H4 (cell line): ENCODE measurements around the gene UBL3. TPM values are rescaled to one million over a fixed set of nuclear protein-coding genes. Genes with fewer than 3 reads are reported as not detected.

Experiments used
- DNase-seq: peaks from one replicate; pipeline ENCODE4 v3.0.0-alpha.2; 2015; ENCODE audit warnings: low spot score
- total RNA-seq: library from RNA; depleted of rRNA; stranded (reverse); fragments of >200 nt; shearing (Covaris generic); gene quantifications from 2 replicates; pipeline ENCODE4 v1.2.3, GENCODE V29; 2014

UBL3 gene
- total RNA-seq, 1 experiment from 2014 or later, result 8.5 TPM

GRCh38 chr13:29857085-29857484 is 6.7 kb upstream of the UBL3 start:
- no peak for DNase-seq

GRCh38 chr13:29856426-29856825 is 6.0 kb upstream of the UBL3 start:
- no peak for DNase-seq

GRCh38 chr13:29855784-29856183 is 5.4 kb upstream of the UBL3 start:
- no peak for DNase-seq

- no peak for DNase-seq
Observed at GRCh38 chr13:29855009-29855408, 4.6 kb upstream of the UBL3 start.

- DNase-seq, result no peak
Observed at GRCh38 chr13:29853131-29853530, 2.7 kb upstream of the UBL3 start.

- no peak for DNase-seq
Observed at GRCh38 chr13:29852472-29853054, 2.1 kb upstream of the UBL3 start.

- DNase-seq, result no peak
Observed at GRCh38 chr13:29849731-29850212, 645 bp downstream of the UBL3 start.

GRCh38 chr13:29849071-29849631 is 1.3 kb downstream of the UBL3 start:
- DNase-seq, result no peak

DNA sequence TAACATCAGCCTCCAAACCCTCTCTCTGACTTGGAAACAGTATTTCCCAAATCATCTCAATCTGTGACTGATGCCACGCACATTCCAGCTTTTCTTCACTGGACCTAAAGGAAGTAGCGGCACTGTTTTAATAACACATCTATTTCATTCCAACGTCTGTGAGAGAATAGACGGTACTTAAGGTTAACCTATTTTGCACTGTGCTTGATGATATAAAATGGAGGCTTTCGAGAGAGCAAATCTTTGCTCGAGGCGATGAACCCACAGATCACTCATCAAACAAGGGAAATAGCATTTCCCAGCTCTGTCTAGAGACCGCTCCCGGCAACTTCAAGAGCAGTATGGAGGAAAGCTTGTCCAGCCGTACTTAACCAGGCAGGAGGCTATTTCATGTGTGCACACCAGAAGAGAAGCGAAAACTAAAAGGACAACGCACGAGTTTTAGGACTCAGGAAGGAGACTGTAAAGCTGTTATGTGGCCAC is 2.9 kb downstream of the UBL3 start:
- no peak for DNase-seq

DNA sequence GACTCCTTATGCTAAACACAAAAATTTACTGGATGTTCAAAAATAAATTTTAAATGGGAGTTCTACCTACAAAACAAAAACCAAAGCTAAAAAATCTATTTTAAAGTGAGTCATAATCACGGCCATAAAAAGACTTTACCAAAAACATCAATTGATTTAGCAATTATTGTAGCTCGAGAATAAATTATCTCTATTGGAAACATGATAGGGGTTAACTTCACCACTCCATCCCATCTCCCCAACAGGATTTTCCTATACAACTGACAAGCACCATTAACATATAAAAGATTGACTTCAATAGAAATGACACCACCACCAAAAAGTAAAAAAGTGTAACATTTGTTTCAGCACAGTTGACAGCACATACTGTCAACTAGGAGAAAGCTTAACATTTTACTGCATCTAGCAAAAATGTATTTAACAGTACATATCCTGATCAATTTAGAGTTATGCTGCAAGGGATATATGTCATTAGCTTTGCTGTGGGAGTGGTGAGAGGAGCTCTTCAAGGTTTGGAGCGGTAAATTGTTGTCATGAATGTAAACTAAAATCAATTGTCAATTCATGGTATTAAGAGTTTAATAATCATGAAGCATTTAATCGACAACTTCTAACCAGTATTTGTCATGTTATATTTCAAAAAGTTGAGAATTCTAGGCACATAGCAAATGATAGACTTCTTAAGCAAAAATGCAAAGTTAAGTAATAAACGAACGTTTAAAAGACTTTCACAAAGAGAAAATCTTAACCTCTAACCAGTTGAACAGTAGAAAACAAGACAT is 3.8 kb downstream of the UBL3 start:
- DNase-seq, result no peak

GRCh38 chr13:29845440-29846056 is 4.9 kb downstream of the UBL3 start:
- no peak for DNase-seq

- DNase-seq, result no peak
Observed at GRCh38 chr13:29844441-29844840, 6.0 kb downstream of the UBL3 start.

- DNase-seq, result no peak
Observed at GRCh38 chr13:29840585-29840984, 9.8 kb downstream of the UBL3 start.

DNA sequence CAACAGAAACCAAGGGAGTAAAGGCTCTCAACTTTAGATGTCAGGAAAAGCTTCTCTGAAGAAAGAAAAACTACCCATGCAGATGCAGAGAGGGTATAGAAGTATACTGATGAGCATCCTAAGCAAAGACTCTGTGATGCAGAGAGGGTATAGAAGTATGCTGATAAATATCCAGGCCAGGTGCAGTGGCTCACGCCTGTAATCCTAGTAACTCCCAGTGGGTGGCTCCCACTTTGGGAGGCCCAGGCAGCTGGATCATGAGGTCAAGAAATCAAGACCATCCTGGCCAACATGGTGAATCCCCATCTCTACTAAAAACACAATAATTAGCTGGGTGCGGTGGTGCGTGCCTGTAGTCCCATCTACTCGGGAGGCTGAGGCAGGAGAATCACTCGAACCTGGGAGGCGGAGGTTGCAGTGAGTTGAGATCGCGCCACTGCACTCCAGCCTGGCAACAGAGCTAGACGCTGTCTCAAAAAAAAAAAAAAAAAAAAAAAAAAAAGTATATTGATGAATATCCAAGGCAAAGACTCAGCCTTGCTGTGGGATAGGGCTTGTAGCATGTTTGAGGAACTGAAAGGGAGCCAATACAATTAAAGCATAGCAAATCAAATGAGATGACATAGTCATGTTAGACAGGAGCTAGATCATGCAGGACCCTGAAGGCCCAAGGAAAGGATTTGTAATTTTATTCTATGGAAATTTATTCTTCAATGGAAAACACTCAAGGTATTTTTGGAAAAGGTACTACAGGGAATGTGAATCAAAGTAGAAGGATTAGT is 14.9 kb downstream of the UBL3 start:
- no peak for DNase-seq

DNA sequence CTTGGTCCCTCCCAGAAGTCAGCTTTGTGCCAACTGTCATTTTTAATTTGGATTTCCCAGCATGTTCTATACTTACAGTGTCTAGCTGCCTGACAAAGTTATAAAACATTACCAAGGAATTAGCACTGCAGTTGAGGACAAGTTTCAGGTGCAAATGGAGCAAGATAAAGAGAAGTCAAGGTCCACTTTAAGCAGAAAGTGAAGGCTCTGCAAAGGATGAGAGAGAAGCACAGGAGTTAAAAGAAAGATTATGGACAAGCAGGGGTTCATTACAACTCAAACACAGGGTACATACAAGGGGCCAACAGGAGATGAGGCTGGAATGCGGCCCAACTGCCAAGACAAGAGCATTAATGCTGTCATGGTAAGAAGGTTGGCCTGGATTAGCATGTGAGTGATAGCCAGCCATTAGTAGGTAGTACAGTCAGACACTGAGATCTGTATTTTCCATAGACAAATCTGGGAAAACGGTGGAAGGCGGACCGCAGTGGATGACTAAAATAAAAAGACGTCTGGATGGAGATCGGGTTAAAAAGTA is 17.6 kb downstream of the UBL3 start:
- no peak for DNase-seq

DNA sequence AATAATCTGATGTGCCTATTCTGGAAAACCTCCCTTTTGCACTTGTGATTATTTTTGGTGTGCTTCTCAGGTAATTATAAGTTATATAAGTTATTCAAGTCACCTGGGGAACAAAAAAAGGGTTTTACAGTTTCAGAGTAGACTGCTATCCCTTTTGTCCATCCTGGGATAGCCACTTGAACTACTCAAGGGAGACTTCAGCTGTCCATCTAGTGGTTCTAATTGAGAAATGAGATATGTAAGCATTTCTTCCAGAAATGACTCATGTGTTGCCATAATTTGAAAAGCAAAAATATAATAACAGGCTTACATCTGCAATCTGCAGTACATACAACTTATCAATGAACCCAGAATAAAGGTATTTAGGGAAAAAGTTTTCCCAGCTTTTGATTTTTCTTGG is 20.4 kb downstream of the UBL3 start:
- DNase-seq, result no peak

DNA sequence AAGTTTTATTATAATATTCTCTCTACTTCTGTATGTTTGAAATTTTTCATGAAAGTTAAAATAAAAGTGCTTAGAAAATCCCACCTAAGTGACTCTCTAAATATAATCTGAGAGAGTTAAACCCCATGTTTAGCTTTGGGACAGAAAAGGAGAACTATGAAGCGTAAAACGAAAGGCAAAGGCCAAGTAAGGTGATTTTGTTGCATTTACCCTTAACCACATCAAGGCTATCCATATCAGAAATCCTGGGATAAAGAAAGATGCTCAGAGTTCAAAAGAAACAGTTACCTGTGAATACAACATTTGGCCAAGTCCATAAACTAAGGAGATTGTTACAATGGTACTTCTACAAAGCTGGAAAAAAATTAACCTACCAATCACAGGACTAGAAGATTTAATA is 31.3 kb downstream of the UBL3 start:
- no peak for DNase-seq

GRCh38 chr13:29817604-29818378 is 32.6 kb downstream of the UBL3 start:
- no peak for DNase-seq

DNA sequence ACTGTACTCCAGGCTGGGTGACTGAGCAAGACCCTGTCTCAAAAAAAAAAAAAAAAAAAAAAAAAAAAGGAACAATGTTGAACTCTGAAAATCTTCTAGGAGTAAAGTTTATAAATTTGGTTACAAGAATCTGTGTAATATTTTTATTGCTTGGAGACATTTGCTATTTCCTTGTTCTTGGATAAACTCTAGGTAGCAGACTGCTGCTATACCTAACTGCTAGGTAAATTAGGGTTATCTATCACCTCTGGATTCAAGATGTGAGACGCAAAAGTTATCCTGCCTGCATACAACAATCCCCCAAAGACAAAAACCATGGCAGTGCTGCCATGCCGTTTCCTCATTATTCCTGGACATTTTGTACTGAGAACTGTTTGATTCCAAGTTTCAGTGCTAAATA is 33.7 kb downstream of the UBL3 start:
- no peak for DNase-seq

DNA sequence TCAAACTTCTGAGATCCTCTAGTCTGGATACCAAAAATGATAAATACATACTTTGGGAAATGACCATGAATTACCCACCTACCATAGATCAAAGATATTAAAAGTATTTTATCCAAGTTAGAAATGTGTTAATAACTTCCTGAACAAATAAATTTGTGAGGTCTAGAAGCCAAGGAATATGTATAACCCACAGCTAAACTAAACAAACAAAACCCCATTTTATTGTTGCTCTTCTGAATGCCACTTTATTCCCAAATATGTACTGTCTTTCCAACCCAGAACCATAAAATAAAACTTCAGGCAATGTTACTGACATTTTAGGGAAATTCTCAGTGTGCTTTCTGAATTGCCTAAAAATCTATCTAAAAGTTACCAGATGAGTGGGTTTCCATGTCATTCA is 35.1 kb downstream of the UBL3 start:
- no peak for DNase-seq

DNA sequence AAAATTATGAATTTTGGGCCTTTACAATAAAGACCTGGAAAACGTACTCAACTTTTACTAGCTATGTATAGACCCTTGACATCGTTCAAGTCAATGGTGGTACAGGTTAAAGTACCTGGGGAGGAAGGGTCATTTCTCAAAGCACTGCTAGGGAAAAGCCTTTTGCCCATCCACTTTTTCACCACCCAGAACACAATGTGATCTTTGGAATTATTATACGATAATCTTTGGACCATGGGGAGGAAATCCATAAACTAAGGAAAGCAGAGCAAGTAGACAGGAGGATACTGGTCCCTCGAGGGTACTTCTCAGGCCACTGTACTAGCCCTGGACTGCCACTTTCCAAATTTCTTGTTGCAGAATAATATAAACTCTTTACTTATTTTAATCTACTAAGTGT is 39.5 kb downstream of the UBL3 start:
- DNase-seq, result no peak
